ENCODE measurements around the gene AATF.

AATF gene

GRCh38 chr17:36934144-36934691 is 14.5 kb upstream of the AATF start:
- TF ChIP-seq, protein P1, sequence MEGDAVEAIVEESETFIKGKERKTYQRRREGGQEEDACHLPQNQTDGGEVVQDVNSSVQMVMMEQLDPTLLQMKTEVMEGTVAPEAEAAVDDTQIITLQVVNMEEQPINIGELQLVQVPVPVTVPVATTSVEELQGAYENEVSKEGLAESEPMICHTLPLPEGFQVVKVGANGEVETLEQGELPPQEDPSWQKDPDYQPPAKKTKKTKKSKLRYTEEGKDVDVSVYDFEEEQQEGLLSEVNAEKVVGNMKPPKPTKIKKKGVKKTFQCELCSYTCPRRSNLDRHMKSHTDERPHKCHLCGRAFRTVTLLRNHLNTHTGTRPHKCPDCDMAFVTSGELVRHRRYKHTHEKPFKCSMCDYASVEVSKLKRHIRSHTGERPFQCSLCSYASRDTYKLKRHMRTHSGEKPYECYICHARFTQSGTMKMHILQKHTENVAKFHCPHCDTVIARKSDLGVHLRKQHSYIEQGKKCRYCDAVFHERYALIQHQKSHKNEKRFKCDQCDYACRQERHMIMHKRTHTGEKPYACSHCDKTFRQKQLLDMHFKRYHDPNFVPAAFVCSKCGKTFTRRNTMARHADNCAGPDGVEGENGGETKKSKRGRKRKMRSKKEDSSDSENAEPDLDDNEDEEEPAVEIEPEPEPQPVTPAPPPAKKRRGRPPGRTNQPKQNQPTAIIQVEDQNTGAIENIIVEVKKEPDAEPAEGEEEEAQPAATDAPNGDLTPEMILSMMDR (IDR thresholded peaks at IDR 0.05; ENCODE audit: extremely low read depth, insufficient read depth, missing control alignments) = no peak
- in situ Hi-C loops (cut with MboI; ENCODE audit: low pct_unique_long_range_greater_than_20kb, low sequenced_read_pairs, unreplicated experiment) = no loop called here
- no peak for DNase-seq (ENCODE audit: low spot score)

- in situ Hi-C loops (cut with MboI; ENCODE audit: low pct_unique_long_range_greater_than_20kb, low sequenced_read_pairs, unreplicated experiment) = no loop called here
- TF ChIP-seq, protein P1 (IDR thresholded peaks at IDR 0.05; ENCODE audit: extremely low read depth, insufficient read depth, missing control alignments) = no peak
- DNase-seq (ENCODE audit: low spot score) = no peak
These were observed 13.8 kb upstream of the AATF start for GRCh38 chr17:36934692-36935630.

DNA sequence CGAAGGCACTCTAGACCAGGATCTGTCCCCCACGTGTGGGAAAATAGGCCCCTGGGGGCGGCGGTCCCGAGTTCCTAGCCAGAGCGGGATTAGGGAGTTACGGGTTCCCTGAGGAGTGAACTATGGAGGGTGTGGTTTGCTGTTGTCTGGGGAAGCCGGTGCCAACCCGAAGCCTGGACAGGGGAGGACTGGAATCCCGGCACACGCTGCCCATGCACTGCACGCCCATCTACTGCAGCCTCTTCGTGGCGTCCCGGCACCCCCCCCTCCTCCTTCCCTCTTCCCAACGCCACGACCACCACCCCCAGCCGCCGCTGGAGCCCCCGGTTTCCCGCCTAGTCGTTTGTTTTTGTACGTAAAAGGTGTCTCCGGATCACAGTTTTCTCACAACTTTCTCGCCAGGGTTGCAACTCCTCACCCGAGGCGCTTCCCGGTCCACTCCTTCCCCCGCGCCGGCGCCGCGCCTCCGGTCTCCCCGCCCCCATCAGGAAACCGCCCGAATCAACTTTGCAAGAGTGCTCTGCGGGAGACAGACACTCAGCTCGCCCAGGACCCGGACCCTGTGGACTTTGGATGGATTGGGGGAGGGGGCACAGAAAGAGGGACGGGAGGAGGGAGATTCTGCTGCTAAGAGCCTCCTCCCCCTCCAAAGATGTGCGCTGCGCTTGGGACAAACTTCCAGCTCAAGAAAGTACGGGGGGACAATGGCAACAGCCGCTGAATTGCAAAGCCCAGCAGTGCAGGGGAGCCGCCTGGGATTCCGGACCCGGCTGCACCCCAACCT is 12.9 kb upstream of the AATF start:
- in situ Hi-C loops (cut with MboI; ENCODE audit: low pct_unique_long_range_greater_than_20kb, low sequenced_read_pairs, unreplicated experiment) = no loop called here
- no peak for DNase-seq (ENCODE audit: low spot score)
- TF ChIP-seq, protein P1 (IDR thresholded peaks at IDR 0.05; ENCODE audit: extremely low read depth, insufficient read depth, missing control alignments) = no peak

- in situ Hi-C loops (cut with MboI; ENCODE audit: low pct_unique_long_range_greater_than_20kb, low sequenced_read_pairs, unreplicated experiment) = no loop called here
- TF ChIP-seq, protein P1 (IDR thresholded peaks at IDR 0.05; ENCODE audit: extremely low read depth, insufficient read depth, missing control alignments) = no peak
- DNase-seq (ENCODE audit: low spot score) = peak; percentile 55
These were observed 12.2 kb upstream of the AATF start for GRCh38 chr17:36936455-36937000.

DNA sequence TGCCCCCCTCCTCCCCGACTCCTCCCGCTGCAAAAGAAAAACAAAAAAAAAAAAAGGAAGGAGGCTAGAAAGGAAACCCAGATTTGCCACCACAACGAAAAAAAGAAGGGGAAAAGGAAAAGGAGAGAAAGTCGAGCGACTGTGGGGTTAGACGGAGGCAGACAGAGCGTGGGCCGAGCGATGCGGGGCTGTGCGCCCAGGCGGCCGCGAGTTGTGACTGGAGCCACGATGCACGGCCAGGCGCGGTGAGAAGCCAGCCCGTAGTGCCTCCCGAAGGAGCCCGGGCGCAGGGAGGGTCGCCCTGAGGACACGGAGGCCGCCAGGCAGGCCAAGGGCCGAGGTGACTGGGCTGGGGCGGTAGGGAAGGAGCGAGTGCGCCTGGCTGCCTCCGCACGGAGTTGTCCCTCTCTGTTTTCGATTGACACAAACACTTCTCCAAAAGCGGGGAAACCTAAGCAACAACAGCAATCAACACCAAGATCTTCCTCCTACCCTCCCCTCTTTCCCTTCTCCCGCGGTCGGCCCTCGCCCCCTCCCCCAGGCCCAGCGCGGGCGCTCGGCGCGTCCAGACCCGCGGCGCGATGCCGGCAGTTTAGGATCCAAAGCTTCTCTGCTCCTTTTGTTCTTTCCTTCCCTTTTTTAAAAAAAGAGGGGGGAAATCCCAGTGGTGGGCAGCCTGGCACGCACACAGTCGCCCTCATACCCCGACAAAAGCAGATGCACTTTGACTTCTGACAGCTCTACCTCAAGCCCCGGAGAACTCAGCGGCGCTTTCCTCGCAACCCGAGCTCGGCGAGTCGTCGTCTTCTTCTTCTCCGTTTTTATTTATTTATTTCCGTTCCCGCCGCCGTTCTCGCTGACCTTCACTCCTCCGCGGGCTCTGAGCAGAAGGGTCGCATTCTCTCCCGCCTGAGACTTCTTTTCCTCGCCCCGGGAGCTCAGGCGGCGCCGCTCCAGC is 11.5 kb upstream of the AATF start, which contains the start of gene LHX1:
TSS of gene LHX1 (plus strand) at position 475 of the 958 bp plus-strand sequence. CDS start 723 bp downstream, outside the sequence.
- in situ Hi-C loops (cut with MboI; ENCODE audit: low pct_unique_long_range_greater_than_20kb, low sequenced_read_pairs, unreplicated experiment) = no loop called here
- DNase-seq (ENCODE audit: low spot score) = peak; percentile 50
- TF ChIP-seq, protein P1 (IDR thresholded peaks at IDR 0.05; ENCODE audit: extremely low read depth, insufficient read depth, missing control alignments) = no peak

All from GM13977 (cell line).